HepG2 (cell line): Measurements from ENCODE around the gene NR0B1. TPM values are rescaled to one million over a fixed set of nuclear protein-coding genes. Genes with fewer than 3 reads are reported as not detected.

Experiments used
- DDIT3 ChIP-seq: sonication (generic); formaldehyde crosslinking; IDR thresholded peaks from 2 replicates; pipeline ENCODE4 v1.4.0; 2020; ENCODE audit warnings: mild to moderate bottlenecking, missing genetic modification reagents
- MEIS2 ChIP-seq: sonication (generic); formaldehyde crosslinking; IDR thresholded peaks from 2 replicates; pipeline ENCODE4 v1.9.0; 2021; ENCODE audit warnings: mild to moderate bottlenecking, missing genetic modification reagents
- ZNF770 ChIP-seq: sonication (generic); formaldehyde crosslinking; IDR thresholded peaks from 2 replicates; pipeline ENCODE4 v1.5.0; 2020; ENCODE audit warnings: mild to moderate bottlenecking, missing genetic modification reagents
- polyA plus RNA-seq, 8 experiments: library from polyadenylated mRNA; depleted of rRNA in 3 of 8; stranded (reverse) in 7 of 8; unstranded in 1 of 8; fragments of >200 nt; fragmentation: Illumina TruSeq in 4 of 8; extraction: Trizol in 4 of 8; gene quantifications; 2 replicates each; pipeline versions ENCODE4 v1.2.1 to v1.2.3, GENCODE V29; 2011 to 2016; ENCODE audit warnings: low read depth in 4 of 8, missing spikeins in 1 of 8, mixed read lengths in 1 of 8; ENCODE audit not compliant: insufficient read depth in 1 of 8
- total RNA-seq, 5 experiments: library from RNA; depleted of rRNA; stranded (reverse); fragments of >200 nt; fragmentation: Illumina TruSeq; extraction: Trizol; gene quantifications; 2 replicates each; pipeline ENCODE4 v1.2.3, GENCODE V29; 2016; ENCODE audit warnings: low read depth in 1 of 5
- TF ChIP-seq, protein P1 (sequence below), 2 experiments: sonication (generic) in 1 of 2; formaldehyde crosslinking in 1 of 2; IDR thresholded peaks; 2 replicates each; pipeline versions ENCODE4 v1.4.0 to v1.6.1; 2016 to 2020; ENCODE audit warnings: borderline replicate concordance in 1 of 2, low read depth in 1 of 2, mild to moderate bottlenecking in 1 of 2, missing genetic modification reagents in 1 of 2
- TF ChIP-seq, protein P2 (sequence below): sonication (generic); formaldehyde crosslinking; IDR thresholded peaks from 2 replicates; pipeline ENCODE4 v1.5.0; 2020; ENCODE audit warnings: mild to moderate bottlenecking, missing genetic modification reagents

The NR0B1 gene
- total and polyA plus RNA-seq, 2 of the 13 experiments (the other 11 are each of a cell fraction or from before 2014, with no cell fraction given): not detected

GRCh38 chrX:30312858-30313257, 3.7 kb upstream of the NR0B1 start (continued):
- TF ChIP-seq, protein P1, sequence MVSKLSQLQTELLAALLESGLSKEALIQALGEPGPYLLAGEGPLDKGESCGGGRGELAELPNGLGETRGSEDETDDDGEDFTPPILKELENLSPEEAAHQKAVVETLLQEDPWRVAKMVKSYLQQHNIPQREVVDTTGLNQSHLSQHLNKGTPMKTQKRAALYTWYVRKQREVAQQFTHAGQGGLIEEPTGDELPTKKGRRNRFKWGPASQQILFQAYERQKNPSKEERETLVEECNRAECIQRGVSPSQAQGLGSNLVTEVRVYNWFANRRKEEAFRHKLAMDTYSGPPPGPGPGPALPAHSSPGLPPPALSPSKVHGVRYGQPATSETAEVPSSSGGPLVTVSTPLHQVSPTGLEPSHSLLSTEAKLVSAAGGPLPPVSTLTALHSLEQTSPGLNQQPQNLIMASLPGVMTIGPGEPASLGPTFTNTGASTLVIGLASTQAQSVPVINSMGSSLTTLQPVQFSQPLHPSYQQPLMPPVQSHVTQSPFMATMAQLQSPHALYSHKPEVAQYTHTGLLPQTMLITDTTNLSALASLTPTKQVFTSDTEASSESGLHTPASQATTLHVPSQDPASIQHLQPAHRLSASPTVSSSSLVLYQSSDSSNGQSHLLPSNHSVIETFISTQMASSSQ (IDR thresholded peaks at IDR 0.05; ENCODE audit: low read depth): no peak
- TF ChIP-seq, protein P1 (CRISPR knock-in tag; IDR thresholded peaks at IDR 0.05; ENCODE audit: borderline replicate concordance): no peak
- TF ChIP-seq MEIS2 (CRISPR knock-in tag) (no peak), DDIT3 (CRISPR knock-in tag) (no peak), ZNF770 (CRISPR knock-in tag) (no peak)
- TF ChIP-seq, protein P2, sequence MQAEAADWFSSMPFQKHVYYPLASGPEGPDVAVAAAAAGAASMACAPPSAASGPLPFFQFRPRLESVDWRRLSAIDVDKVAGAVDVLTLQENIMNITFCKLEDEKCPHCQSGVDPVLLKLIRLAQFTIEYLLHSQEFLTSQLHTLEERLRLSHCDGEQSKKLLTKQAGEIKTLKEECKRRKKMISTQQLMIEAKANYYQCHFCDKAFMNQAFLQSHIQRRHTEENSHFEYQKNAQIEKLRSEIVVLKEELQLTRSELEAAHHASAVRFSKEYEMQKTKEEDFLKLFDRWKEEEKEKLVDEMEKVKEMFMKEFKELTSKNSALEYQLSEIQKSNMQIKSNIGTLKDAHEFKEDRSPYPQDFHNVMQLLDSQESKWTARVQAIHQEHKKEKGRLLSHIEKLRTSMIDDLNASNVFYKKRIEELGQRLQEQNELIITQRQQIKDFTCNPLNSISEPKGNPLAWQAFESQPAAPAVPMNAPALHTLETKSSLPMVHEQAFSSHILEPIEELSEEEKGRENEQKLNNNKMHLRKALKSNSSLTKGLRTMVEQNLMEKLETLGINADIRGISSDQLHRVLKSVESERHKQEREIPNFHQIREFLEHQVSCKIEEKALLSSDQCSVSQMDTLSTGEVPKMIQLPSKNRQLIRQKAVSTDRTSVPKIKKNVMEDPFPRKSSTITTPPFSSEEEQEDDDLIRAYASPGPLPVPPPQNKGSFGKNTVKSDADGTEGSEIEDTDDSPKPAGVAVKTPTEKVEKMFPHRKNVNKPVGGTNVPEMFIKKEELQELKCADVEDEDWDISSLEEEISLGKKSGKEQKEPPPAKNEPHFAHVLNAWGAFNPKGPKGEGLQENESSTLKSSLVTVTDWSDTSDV (CRISPR knock-in tag): no peak
